ENCODE results near the gene PAPPA. TPM values are rescaled to one million over a fixed set of nuclear protein-coding genes. Genes with fewer than 3 reads are reported as not detected.

The PAPPA gene
- total RNA-seq, 1 experiment from 2014 or later, result not detected

DNA sequence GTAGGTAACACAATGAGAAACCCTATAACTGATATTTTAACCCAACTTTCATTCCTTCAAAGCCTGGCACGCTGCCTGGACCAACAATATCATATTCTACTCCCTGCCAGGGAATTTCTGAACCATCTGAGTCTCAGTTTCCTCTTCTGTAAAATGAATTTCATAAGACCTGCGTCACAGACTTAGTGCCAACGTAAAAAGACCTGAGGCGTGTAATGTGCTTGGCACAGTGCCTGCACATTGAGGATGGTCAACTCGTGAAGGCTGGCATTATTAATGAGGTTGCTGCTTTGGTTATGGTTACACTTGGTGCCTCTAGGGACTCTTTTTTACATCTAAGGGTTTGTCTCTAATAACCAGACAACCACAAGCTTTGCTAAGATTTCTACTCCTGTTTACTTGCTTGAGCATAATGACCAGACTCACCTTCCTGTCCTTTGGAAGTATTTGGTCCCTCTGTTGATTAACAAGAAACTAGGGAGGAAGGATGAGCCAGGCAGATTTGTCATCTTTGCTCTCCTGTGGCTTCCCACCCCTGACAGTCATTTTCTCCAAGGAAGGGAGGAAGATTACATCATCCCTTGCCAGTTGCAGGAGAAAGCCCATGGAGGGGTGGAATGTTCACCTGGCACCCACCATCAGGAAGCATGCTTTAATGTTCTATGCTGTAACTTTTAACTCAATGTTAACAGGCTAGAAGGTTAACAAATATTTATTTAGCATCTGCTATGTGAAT is 79.0 kb downstream of the PAPPA start:
- no peak for DNase-seq (ENCODE audit: low spot score)

DNA sequence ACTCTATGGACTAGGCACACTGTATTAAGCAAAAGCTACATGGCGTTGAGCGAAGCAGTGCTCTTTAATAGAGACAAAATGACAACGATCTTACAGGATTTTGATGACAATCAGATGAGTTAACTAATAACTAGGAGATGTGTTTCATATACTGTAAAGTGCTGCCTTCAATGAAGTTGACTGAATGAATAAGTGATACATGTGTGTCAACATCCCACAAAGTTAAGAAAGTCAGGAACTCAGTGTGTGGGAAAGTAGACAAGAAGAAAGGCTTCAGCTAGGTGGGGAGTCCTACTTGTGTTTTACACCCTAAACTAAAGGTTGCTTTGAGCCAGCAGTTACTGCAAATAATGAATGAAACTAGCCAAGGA is 79.6 kb downstream of the PAPPA start:
- DNase-seq (ENCODE audit: low spot score), result no peak

DNA sequence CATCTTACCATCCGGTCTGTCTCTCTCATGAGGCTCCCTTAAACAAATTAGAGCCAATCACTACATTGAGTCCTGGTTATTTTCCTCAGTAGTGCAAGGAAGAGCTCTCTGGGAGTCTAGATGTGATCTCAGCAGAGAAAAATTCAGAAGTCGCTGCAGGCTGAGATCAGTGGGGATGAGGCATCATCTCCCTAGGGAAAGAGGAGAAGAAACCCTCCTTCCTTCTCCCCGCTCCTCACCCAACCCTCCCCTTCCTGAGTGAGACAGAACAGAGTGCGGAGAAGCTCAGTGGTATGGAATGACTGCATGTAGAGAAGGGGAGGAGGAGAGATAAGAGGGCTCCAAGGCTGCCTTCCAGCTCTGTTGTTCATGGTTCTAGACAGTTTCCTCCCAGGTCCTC is 80.5 kb downstream of the PAPPA start:
- peak; percentile 70 for DNase-seq (ENCODE audit: low spot score)

DNA sequence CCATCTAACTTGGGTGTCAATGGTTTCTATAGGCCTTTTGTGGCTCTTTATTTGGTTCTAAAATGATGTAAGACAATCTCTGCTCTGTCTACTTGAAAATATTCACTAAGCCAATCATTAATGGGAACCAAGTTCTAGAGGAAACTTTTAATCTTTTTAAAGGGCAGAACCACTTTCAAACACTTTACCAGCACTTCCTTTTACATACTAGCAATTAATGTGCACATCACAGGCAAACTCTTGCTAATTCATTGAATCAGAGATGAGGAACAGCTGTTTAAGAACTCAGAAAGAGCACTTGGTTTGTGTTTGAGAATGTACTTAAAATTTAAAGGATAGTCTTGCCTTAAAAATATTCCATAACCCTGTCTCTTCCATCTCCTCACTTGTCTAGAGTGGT is 83.4 kb downstream of the PAPPA start:
- no peak for DNase-seq (ENCODE audit: low spot score)

DNA sequence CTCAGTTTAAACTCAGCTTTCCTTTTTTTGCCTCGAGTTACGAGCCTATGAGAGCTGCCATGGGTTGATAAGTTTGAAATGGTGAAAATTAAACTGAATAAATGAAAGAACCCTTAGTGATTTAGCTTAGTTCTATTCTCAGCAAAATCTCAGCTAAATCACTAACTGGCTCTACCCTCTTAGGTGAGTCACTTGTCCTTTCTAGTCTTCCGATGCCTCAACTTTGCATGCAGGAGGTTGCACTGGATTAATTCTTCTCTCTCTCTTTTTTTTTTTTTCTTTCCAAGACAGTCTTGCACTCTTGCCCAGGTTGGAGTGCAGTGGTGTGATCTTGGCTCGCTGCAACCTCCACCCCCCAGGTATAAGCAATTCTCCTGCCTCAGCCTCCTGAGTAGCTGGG is 83.9 kb downstream of the PAPPA start:
- no peak for DNase-seq (ENCODE audit: low spot score)

DNA sequence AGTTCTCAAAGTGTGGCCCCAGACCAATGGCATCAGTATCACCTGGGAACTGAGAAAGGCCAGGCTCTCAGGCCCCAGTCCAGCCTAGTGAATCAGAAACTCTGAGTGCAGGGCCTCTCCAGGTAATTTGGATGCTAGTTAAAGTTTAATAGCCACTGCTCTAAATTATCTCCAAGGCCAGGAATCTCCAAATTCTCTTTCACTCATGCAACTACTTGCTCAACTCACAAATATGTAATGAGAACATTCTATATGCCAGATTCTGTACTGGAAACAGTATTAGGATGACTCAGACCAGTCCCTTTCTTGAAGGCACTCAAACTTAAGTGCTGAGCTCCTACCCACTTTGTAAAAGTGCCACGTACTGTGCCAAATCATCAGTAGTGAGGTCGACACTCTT is 84.6 kb downstream of the PAPPA start:
- DNase-seq (ENCODE audit: low spot score), result no peak

DNA sequence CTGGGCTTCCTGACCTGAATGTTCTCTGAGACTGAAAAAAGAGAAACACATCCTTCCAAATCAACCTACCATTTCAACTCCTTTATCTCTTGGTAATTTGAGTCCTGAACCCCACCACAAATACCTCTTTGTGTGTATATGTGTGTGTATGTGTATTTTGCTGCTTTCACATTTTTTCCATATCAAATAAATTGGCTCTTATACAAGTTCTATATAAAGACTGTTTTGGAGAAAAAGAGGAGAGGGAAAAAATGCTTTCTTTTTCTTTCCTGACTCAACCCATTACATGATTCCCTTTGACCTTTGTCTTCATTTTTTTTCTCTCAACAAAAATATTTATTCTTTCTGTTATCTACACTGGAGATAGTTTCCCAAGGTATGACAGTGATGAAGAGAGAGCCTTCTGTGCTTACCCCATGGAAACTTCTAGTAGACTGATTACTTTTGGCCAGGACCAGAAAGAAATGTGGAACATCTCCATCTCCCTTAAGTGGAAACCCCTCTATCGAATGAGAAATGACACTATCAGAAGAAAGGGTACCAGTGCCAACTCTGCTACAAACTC is 85.3 kb downstream of the PAPPA start:
- no peak for DNase-seq (ENCODE audit: low spot score)

DNA sequence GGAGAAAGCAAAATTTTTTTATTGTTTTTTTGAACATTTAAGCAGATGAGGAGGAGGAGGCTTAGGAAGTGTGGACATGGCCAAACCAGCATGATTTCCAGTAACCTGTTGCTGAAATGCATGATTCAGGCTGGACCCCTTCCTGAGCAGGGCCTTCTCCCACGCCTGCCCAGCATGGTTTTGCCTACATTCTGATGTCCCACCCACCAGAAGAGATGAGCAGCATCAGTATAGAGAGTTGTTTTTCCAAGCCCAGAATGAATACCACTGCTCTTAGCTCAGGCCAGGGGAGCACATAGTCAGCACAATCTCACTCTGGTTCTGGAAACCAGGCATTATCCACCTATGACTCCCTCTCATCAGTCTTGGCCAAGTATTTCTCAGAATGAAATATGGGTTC is 90.1 kb downstream of the PAPPA start:
- no peak for DNase-seq (ENCODE audit: low spot score)

DNA sequence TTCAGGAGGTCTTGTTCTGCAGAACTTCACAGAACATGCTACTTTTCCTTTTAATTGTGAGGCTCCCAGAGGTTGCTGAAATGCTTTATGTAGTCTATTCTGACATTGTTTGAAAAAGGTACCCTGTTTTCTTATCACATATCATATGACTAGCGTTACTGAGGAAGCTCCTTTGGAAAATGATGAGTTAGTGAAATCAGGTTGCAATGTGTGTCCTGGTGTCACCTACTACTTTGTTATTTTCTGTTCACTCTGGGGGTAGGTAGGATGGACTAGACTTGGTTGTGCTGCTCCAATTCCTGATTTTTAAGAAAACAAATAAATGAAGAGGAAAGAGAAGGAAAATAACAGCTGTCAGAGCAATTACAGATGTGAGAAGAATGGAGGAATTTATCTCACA is 93.7 kb downstream of the PAPPA start:
- no peak for DNase-seq (ENCODE audit: low spot score)

DNA sequence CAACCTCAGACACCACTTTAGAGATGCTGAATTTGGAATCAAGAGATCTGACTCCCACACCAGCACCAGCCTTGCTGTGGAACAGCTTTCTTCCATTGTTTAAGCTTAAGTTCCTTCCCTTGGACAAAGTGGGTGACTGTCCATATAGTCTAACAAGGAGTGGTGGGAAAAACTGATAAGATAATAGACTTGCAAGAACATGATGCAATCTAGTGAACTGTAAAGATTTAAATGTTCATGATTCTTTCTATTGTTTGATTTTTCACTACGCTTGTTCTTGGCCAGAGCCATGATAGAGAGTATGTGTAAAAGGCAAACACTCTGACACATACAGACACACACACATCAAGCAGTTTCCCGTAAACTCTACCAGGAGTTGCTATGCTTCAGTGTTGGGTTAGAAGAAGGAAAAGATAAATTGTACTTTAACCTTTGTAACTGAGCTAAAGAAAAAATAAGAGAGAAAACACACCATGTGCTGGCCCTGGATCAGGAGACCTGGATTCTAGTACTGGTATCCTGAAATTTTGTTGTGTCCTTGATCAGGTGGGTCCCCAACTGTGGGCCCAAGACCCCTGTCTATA is 94.3 kb downstream of the PAPPA start:
- DNase-seq (ENCODE audit: low spot score), result no peak

DNA sequence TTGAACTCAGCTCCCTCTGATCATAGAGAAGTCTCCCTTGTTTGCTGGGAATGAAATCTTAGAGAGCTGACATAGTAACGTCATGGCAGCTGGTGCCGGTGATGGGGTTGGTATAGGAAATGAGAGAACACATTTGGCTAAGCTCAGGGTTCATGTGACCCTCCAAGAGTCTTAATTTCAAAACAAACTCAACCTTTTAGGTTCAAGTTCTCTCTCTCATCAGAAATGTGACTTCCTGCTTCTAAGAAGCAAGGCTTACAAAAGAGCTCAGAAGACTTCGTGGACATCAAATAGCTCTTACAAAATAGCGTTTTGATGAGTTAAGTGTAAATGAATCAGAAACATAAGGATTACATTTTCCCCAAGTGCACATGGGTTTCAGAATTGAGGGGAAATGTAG is 97.3 kb downstream of the PAPPA start:
- no peak for DNase-seq (ENCODE audit: low spot score)

DNA sequence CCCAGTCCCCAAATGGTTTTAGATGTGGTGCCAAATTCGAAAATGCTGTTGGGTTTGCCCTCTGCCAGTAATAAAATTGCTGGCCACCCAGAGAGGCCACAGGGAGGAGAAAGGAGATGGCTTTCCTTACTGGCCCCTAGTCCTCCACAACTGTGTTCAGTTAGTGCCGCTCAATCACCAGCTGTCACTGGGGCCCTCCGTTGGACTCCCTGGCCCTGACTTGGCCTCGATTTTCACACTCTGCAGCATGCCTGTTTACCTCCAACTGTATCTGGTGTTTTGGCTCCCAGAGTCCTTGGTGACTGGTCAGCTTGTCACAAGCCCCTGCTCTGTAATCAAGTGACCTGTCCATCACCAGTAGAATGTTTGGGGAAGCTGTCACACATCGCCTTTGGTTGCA is 97.8 kb downstream of the PAPPA start:
- no peak for DNase-seq (ENCODE audit: low spot score)

DNA sequence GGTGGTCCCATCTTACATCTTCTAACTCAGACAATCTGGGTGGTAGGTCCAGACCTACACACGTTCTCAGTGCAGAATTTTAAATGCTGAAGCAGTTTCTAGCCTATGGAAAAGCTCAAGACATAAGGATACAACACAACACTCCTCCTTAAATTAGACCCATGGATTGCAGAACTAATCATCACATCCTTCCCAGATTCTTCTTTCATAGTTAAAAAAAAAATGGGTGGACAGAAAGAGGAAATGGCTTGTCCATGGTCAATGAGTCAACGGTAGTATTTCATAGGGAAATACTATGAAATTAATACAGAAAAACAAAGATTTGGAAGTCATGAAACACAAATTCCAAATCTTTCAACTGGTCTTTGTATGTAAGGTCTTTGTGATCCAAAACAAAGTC is 106.9 kb downstream of the PAPPA start:
- no peak for DNase-seq (ENCODE audit: low spot score)

DNA sequence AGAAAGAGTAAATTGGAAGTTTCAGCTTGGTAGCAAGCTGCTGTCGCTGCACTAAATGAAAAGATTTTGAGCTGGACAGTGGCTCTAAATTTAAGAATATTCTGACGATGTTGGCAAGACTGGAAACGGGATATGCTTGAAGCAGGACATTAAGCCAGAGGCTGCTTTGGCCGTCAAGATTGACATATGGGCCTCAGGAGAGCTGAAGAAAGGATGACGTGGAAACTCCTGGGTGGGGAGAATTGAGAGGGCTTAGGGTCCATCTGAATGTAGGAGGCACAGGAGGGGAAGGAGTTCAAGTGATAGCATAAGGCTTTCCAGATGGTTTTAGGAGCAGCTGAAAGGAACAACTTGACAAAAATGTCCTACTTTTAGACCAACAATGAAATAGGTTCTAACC is 108.9 kb downstream of the PAPPA start:
- no peak for DNase-seq (ENCODE audit: low spot score)

DNA sequence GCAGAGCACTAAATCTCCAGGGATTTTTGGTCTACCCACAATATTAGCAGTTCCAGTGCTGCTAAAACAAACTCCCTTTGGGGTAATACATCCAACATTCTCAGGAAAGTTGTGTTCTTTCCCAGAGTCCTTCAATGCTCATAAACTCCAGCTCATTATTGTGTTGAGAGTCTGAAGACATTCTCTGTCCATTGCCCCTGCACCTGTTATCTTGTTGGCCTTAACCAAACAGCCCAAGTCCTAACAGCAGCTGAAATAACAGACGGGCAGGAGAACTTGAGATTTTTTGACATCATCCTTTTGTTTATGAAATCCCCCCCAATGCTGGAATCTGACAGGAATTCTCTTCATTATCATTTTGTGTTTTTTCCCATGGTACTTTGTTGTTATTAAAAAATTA is 110.8 kb downstream of the PAPPA start:
- no peak for DNase-seq (ENCODE audit: low spot score)

DNA sequence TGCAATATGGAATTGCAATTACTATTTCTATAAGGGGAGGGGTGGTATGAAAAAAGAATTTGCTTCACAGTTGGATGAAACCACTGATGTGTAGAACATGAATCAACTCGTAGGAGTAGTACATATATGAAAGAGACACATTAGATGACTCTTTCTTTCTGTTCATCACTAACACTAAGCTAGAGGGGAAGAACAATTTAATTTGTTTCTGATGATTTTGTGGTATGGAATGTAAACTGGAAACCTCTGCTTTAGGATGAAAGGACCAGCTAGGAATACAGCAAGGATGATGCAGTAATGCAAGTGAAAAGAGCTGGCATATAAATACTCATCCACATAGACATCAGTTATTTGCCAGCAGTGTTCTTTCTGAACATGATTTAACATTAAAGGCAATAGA is 113.4 kb downstream of the PAPPA start:
- DNase-seq (ENCODE audit: low spot score), result no peak

DNA sequence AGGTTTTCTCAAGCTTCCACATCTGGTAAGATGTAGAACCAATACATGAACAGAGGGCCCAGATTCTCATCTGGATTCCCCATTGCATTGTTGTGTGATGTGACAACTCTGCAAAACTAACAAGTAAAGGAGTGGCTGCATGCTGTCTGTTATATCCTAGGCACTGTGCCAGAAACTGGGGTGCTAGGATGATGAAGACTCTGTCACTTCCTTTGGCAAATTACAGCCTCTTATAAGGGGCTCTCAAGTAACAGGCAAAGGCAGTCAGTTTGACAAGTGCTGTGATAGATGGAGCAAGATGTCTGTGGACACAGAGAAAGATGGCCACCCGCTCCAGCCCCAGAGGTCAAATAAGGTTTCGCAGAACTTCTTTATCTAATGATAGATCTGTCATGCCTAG is 115.7 kb downstream of the PAPPA start:
- DNase-seq (ENCODE audit: low spot score), result peak; percentile 36

DNA sequence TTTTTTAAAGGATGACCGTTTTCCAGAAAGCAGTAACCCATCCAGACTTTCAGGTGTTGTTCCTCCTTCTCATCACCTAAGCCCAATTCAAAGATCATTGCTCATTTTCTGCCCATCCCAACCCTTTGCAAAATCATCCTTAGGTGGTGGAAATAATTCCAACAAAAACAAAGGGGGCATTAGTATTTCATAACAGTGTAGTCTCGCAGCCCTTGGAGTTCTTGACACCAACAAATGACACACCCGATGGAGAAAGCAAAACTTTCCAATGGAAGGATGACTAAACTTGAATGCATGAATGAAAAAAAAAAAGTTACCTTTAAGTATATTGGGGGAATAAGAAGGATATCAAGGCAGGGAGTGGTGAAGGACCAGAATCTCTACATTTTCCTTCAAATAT is 117.0 kb downstream of the PAPPA start:
- no peak for DNase-seq (ENCODE audit: low spot score)

DNA sequence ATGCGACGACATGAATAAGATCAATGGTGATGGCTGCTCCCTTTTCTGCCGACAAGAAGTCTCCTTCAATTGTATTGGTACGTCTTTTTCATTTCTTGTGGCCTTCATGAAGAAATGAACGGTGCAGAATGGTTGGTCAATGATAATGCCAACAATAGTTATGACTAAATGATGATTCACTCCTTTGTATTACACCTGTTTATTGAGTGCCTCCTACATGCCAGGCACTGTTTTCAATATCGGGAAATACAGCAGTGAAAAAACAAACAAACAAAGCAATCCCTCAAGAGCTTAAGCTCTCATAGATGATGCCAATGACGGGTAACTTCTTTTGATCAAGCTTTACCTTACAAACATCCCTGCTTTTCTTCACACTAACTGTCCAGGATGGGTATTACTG is 117.7 kb downstream of the PAPPA start:
- no peak for DNase-seq (ENCODE audit: low spot score)

DNA sequence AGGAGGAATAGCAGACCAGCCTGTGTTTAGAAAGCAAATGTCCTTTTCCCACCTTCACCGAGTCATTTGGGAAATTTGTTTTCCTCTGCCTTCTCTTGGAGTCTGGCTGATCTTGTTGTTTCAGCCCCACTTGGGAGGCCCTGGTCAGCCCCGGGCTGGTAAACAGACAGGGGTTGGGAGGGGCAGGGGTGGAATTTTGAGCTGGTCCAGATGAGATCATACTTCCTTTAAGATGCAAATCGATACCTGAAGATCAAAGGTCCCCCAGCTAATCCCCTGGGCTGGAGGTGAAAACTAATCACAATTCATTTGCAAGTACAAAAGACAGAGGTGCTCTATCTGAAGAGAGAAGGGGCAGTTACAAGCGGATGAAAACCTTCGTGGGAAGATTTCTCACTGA is 118.4 kb downstream of the PAPPA start:
- DNase-seq (ENCODE audit: low spot score), result no peak

DNA sequence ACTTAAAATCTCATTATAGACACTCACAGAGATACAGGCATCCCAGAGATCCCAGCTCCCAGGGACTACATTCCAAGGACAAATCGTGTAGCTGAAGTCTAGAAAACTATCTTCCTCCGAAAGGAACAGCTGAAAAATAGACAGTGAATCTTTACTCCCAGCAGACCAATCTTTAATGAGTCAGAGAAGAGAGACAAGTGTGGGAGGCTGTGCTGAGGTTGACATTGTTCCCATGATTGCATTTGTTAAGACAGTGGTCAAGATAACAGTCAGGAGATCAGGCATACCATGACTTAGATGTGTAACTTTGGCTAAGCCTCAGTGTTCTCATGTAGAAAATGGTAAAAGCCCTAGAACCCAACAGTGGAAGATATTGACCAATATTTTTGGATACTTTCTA is 120.7 kb downstream of the PAPPA start:
- DNase-seq (ENCODE audit: low spot score), result no peak

DNA sequence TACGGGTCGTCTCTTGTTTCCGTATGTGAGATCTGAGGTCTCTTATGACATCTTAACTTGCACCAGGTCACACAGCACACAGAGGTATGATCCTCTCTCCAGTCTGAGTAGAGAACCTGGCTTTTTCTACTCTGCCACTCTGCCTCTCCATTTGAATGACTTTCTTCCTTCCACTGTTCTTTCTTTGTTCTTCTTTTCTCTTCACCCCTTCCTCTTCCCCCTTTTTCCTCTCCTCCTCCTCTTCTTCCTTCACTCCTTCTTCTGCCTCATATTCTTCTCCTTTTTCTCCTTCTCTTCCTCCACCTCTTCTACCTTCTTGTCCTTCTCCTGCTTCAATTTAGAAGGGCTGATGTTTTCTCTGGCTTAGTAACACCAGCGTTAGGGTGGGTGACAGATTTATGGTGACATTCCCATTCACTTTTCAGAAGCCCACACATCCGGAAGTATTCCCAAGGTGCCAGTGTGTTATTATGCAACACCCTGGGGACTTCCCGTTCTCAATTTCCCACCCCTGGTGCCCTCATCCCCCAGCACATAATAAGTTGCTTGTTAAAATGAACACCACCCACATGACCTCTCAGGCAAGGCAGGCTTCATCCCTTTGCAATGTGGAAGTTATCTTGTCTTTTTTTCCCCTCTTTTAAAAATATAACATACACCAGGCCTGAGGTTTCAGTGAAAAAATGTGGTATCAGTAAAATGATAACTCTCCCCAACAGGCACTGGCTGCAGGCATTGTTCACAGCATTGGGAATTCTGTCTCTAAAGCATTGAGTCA is 122.0 kb downstream of the PAPPA start:
- DNase-seq (ENCODE audit: low spot score), result peak; percentile 29

DNA sequence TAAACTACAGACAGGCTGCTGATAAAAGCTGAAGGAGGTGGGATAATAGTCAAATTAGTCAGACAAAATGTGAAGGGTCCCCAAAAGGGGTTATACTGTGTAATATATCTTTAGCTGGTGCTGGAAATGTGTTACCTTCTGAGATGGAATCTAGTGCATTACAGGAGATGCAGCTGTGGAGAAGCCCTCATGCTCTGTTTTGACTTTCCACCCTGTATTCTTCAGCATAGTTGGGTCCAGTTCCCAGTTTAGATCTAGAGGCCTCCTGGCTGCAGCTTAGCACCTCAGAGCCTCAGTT is 122.6 kb downstream of the PAPPA start:
- DNase-seq (ENCODE audit: low spot score), result no peak

Data from A172 (cell line).